ENCODE results near the gene PTPN18. TPM values are rescaled to one million over a fixed set of nuclear protein-coding genes. Genes with fewer than 3 reads are reported as not detected.

Gene PTPN18
- total RNA-seq, 1 experiment from 2014 or later: 16.3 TPM

DNA sequence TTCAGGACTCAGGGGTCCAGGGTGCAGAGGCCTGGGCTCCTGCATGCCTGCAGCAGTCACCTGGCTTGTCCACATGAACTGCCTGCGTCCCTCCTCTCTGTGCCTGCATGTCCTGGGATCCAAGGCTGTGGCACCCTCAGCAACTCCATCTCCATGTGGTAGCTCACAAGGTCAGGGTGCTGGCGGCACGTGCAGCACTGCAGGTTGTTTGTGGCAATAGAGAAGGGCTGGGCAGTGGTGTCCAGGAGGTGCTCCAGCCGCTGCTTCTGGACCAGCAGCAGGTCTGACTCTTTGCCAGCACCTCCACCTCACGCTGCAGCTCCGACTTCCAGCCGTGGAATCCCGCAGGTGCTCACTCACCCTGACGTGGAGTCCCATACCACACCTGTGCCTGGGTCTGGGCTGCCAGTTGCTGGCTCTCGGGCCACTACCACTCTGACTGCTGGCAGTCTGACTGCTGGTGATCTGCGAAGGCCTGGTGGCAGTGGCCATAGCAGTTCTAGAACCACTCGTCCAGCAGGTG is 42.0 kb upstream of the PTPN18 start:
- H3K36me3 Mint-ChIP-seq (ENCODE audit: insufficient read depth in 1 of 3, low read depth in 3 of 3): no peaks in the 10 kb centered on the region
- no peak for DNase-seq
- no peak overlapping the region for H4K91ac ChIP-seq (ENCODE audit: insufficient read length, low read depth, low read length)
- no peaks in the 10 kb centered on the region for H3K79me1 ChIP-seq (ENCODE audit: insufficient read depth, low read depth, low read length, poor library complexity, severe bottlenecking)
- H2BK120ac ChIP-seq (ENCODE audit: low read depth, low read length, poor library complexity, severe bottlenecking): no peak overlapping the region
- no peak overlapping the region for H3K14ac ChIP-seq (ENCODE audit: insufficient read depth, low read length)
- H2BK20ac ChIP-seq (ENCODE audit: low read depth, low read length, poor library complexity, severe bottlenecking): no peak overlapping the region
- no peak overlapping the region for H2BK5ac ChIP-seq (ENCODE audit: insufficient read length, low read length)
- no peaks in the 10 kb centered on the region for H4K20me1 ChIP-seq (ENCODE audit: control insufficient read depth, insufficient read depth, insufficient read length)
- no peak overlapping the region for H3K9ac ChIP-seq (ENCODE audit: extremely low read depth, insufficient read length, low read length)
- H3K4me2 ChIP-seq (ENCODE audit: insufficient read depth, insufficient read length, low read length): no peak overlapping the region
- no peaks in the 10 kb centered on the region for H3K9me3 ChIP-seq (ENCODE audit: control insufficient read depth, low read depth, low read length)
- no peak for TF ChIP-seq CTCF (conservative IDR thresholded peaks at IDR 0.05)
- no peak overlapping the region for H3K4me3 Mint-ChIP-seq
- no peak overlapping the region for H3K27ac Mint-ChIP-seq
- no CpG with 5 or more reads among the region's 12 CpGs for WGBS (ENCODE audit: extremely low coverage, insufficient read length, low lambda C conversion rate)
- no peaks in the 10 kb centered on the region for H3K4me1 ChIP-seq (ENCODE audit: insufficient read depth, low read length)
- H2AFZ ChIP-seq (ENCODE audit: low read length): no peak overlapping the region
- H2BK15ac ChIP-seq (ENCODE audit: low read depth, low read length): no peak overlapping the region
- no peak overlapping the region for H3K56ac ChIP-seq (ENCODE audit: insufficient read length, low read depth, low read length)
- no peaks in the 10 kb centered on the region for H3K79me2 ChIP-seq (ENCODE audit: insufficient read depth, low read length)
- no peak overlapping the region for H3K18ac ChIP-seq (ENCODE audit: insufficient read length, low read depth, low read length)
- H3K27me3 ChIP-seq (ENCODE audit: insufficient read depth, low read length): no peaks in the 10 kb centered on the region
- H3K23me2 ChIP-seq (ENCODE audit: insufficient read length, low read depth, low read length, poor library complexity, severe bottlenecking): no peaks in the 10 kb centered on the region
- no peak overlapping the region for H4K5ac ChIP-seq (ENCODE audit: insufficient read length, low read depth, low read length)
- H3T11ph ChIP-seq (ENCODE audit: low read length): no peak overlapping the region
- no peak overlapping the region for H3K4ac ChIP-seq (ENCODE audit: low read depth, low read length)
- H3K23ac ChIP-seq (ENCODE audit: insufficient read length, low read depth, low read length): no peak overlapping the region
- H3K4me1 Mint-ChIP-seq: no peaks in the 10 kb centered on the region
- no peak overlapping the region for H3K27ac ChIP-seq (ENCODE audit: insufficient read length, low read depth, low read length)
- H2AK5ac ChIP-seq (ENCODE audit: insufficient read length, low read length): no peak overlapping the region
- no peak overlapping the region for H2BK12ac ChIP-seq (ENCODE audit: insufficient read length, low read depth, low read length)
- no peaks in the 10 kb centered on the region for H3K9me3 Mint-ChIP-seq
- H3K27me3 Mint-ChIP-seq (ENCODE audit: low read depth): peaks cover 9% of the 10 kb centered on the region
- no peak overlapping the region for H4K8ac ChIP-seq (replicated peaks; ENCODE audit: insufficient read length, low read depth, low read length)
